HG02884 (cell line): ENCODE data around the gene UST.
A peak's percentile ranks its signal among the peaks of the same experiment; 100 is the strongest.

Source experiments
- ATAC-seq: cut with Tn5 transposase; IDR thresholded peaks from one replicate; pipeline ENCODE4 v1.9.1; 2021; ENCODE audit warnings: mild to moderate bottlenecking, moderate library complexity; ENCODE audit not compliant: unreplicated experiment

The UST gene

DNA sequence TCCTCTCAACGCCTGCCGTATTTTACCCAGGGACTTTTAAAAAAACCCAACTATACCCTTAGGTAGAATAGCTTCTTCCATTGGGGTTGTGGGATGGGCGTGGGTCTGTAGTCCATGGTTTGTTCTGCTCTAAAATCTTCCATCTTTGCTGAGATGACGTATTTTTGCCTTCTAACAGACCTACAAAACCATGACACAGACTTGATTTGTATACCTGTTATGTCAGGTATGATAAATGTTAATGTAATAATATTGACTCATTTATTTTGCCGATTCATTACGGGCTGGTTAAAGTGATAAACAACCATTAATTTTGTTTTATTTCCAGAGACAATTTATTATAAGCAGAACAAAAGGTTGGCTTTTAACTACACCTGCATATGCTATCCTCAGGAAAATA is 48.7 kb downstream of the UST start:
- no peak for ATAC-seq

DNA sequence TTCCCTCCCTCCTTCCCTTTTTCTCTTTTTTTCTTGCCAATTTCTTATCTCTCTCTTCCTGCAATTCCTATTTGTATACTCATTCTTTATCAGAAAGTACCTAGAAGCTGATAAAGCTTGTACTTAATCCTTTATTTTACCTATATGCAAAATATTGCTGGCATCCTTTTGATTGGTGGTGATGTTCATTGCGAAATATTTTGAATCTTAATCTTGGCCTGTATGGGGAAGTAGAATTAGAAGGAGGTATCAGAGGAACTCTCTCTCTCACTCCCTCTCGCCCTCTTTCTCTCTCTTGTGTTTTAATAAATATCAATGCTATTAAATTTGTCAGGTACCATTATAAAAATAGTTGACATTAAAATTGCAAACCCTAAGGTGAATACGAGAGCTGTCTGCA is 52.8 kb downstream of the UST start:
- no peak for ATAC-seq

DNA sequence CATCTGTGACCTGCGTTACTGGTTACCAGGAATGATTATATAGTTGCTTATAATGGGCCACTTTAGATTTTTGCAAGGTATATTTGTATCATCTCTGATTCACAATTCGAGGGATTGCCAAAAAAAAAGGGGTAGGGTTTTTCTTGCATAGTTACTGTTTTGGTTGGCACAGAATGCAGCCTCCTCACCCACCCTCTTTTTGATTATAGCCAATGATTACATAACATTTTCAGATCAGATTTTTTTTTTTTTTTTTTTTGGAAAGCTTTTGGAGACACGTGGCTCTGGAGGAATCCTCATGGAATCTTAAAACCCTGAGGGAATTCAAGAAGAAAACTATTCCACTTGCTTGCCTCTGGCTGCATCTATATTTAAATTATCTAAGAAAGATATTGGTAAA is 53.7 kb downstream of the UST start:
- ATAC-seq, result no peak

DNA sequence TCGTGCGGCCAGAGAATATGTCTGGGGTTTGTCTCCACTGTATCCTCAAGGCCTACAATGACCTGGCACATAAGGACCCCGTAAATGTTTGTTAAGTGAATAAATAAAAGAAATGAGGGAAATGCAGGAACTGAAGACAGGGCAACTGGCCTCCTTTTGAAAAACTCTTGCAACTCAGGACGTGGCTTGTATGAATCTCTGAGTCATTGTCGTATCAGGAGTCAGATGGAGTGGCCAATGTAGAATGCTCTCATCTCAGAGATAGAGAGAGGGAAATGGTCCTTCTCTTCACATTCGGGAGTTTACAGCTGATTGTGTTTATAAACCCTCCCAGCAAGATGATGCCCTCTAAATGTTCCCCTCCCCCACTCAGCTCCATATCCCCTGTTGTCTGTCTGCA is 57.1 kb downstream of the UST start:
- no peak for ATAC-seq

DNA sequence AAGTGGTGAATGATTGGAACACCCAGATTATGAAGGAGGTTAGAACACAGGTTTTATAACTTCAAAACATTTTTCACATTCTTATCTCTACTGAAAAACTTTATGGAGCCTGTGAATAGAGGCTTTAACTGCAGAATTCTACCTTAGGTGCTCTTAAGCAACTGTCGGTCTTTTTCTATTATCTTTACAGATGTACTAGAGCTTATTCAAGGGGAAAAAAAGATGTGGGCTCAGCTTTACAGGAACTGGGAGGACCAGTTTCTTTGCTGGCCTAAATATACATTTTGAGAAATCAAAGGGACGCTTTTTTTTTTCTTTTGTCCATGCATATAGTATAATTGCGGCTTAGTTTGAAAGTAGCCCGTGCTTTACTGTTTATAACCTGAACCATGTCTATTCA is 58.9 kb downstream of the UST start:
- no peak for ATAC-seq

DNA sequence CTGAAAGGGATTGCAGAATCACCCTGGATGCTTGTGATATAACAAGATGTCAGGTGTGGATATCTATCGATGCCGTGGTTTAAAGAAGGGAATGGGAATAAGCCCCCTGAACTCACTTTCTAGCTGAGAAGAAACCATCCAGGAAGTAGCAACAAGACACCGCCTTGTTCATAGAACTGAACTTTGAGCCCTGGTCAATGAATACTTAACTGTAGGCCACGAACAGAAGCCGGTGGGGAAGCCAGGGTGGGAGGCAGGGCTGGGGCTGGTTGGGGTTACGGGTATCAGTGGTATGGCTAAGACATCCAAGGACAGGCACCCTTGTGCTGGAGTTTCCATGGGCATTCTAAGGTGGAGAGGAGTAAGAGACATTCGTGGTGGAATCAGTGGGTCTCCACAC is 61.0 kb downstream of the UST start:
- ATAC-seq, result no peak

DNA sequence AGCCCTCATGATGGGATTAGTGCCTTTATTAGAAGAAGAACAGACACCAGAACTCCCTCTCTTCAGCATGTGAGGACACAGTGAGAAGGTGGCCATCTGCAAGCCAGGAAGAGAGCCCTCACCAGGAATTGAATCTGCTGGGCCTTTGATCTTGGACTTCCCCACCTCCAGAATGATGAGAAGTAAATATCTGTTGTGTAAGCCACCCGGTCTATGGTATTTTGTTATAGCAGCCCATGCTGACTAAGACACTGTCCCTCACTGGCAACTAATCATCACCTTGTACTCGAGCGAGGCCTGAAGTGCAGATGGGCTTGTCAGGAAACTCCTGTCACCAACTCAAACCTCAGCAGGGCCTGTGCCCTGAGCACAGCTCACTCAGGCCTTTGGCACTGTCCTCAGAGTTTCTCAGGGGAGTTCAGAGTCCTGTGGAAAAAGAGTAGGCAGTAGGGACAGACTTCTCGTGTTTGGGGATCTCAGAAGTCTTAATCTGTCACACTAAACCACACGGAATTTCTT is 62.0 kb downstream of the UST start:
- ATAC-seq, result no peak

DNA sequence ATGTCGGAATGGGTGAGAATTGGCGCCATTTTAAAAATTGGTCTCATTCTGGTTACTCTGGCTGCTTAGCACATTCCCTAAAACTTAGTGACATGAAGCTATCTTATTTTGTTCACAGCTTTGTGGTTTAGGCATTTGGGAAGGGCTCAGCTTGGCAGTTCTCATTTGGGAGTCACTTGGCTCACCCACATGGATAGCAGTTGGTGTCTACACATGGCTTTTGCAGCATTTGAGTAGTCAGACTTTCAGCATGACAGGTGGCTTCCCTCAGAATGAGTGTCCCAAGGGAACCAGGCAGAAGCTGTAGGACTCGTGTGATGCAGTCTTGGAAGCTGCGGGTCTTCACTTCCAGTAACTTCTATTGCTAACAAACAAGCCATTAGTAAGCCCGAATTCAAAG is 64.6 kb downstream of the UST start:
- no peak for ATAC-seq

DNA sequence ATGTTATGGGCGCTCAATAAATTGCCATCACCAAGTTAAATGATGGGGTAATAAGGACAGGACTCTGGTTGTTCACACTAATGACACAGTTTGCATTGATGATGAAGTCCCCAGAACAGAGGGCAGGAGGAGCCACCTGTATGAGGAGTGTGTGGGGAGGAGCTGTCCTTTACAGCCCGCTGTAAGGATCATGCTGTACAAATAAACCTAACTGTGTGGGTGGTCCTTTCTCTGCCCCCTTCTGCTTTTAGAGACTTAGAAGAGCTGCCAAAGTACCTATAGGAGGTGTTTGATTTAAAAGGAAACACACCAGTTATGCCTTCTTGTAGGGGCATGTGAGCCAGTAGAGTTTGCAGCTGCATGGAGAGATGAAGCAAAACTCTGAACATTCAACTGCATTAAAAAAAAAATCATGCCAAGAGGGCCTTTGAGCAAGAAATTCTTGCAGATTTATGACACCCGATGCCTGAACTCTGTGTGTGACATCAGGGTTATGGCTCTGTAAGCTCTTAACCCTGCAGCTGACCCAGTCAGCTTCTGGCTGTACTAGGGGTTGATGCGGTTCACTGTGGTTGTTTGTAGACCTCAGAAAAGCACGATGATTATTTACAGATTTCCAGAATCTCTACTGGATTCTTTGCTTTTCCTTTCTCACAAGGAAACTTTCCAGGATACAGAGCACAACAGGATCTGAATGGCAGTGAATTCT is 67.4 kb downstream of the UST start:
- ATAC-seq, result no peak

DNA sequence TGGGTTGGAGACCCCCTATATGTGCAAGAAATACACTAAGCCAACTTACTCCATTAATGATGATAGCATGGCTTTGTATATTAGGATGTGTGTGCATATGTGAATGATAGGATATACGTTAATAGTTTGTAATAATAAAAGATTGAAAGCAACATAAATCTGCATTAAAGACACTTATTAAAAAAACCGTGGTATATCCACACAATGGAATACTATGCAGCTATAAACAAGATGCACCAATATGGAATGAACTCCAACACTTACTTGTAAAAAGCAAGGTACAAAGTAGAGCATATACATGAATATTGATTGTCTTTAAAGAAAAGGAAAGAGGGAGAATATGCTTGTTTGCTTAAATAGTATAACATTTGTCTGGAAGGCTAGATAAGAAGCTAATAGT is 68.0 kb downstream of the UST start:
- ATAC-seq, result no peak

DNA sequence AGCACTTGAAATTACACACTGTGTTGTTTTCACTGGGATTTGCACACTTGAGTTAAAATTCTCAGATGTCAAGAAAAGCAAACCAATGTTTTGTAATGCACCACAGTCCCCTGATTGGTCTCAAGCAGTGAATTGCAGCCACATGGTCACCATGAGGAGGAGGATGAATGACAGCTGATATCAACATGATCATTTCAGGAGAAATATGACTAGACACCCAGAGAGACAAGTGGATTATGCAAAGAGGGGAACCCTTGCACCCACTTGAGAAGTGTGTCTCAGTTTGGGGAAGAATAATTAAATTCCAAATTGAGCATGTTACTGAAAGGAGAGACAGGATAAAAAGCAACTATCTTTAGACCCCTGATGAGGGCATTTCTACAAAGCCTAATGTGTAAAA is 69.3 kb downstream of the UST start:
- ATAC-seq, result no peak

DNA sequence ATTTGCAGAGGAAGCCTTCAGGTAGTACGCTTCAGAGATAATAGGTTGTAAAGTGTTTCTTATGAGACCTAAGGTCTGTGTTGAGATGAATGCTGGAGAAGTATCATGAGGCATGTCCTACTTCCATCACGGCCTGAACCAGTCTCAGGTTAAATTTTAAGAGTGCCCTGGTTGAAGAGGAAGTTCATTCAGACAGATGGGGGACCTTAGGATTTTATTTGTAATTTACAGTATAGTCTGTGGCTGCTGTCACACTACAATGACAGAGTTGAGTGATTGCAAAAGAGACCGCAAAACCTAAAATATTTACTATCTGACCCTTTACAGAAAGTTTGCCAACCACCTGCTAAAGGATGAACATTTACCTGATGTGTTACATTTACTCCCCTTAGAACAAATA is 70.9 kb downstream of the UST start:
- no peak for ATAC-seq

DNA sequence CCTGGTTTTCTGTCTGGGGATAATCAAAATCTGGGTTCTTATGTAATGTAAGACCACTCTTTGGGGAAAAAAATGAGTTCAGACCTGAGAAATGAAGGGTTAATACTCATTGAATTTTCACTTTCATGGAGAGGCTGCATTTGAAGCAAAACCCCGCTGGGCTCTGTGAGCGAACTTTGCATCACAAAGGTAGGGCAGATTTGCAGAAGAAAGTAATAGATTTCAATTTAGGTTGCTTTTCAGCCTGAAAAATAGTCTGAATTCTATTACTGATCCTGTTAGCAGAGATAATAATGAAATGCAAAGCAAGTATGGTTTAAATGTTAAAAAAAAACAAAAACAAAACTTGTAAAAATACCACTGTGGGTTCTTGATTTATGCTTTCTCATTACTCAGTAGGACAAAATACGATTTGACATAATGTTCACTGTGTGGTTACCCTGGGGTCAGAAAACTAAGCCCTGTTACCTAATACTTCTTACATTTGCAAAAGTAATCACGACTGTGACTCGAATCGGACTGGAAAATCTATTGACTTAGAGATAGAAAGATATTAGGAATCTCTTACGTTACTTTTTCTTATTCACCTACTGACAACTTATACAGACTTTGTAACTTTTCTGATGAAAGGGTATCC is 72.2 kb downstream of the UST start:
- ATAC-seq, result no peak

DNA sequence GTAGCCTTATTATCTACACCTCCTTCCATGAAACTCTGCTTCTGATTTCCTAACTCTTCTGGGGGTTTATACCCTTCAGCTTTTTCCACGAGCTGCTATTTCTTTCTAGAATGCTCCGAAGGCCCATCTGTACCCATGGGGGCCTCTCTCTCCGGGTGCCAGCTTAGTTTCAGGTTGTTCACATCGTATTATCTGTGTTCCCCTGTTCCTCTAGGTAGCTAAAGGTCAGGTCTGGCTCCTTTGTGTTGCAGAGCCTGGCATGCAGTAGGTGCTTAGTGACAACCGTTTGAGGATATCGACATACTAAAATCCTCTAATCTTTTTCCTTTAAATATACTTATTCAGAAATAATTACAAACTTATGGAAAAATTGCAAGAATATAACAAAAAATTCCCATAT is 73.0 kb downstream of the UST start:
- no peak for ATAC-seq

DNA sequence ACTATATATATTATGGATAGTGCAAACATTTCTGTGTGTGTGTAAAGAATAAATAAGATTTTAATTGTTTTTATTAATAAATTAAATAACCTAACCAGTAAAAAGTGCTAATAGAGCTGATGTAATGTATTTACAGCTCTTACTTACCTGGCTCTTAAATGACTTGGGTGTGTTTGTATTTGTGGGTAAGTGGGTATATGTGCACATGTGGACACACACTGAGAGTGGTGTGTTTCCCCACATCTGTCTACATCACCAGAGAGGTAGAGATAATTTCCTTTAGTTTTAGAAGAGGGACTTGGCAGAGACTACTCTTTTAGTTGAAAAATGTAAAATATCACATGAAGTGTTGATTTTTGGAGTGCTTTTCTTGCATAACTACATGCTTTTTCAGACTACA is 76.0 kb downstream of the UST start:
- no peak for ATAC-seq

DNA sequence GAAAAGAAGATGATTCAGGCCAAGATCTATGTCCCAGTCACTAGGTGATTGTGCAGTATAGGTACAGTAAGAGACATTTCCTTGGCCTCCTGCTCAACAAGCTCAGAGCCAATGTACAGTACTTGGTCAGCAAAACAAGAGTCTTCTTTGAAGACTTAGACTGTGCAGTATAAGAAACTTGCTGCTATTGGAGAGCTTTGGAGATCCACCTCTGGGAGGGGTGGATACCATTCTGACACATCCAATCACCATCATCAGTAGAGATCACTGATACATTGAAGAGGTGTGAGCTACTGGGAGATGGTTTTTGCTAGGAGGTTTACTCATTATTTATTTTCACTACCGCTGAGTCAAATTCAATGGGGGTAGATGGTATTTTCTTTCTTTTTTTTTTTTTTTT is 77.5 kb downstream of the UST start:
- ATAC-seq, result no peak

DNA sequence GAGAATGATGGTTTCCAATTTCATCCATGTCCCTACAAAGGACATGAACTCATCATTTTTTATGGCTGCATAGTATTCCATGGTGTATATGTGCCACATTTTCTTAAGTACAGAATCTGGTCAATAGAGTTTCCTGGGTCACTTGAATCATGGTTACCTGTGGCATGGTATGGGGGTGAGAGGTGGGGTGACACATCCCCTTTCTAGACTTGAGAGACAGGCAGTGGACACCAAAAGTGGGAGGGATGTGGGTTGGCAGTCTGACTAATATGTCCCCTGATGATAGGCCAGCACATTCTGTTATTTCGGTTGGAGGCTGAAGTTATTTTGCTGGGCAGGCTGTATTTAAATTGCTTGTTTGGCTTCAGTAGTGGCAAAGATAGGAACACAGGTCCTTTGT is 78.1 kb downstream of the UST start:
- ATAC-seq, result no peak

DNA sequence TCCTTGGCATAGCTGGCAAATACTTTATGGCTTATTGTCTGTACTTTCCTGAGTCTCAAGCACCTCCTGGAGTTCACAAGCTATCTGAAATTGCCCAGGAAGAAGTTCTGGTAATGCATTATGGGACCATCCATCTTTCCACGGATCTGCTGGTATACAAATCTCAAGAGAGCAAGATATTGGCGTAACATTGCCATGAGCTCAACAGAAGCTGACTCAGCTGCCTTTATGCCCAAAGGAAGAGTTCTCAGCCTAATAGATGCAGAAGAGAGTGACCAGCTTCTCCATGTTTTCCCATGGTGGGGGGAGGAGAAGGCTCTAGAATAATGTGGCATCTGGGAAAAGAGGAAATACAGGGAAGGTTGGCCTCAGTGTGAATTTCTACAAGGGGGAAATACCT is 78.7 kb downstream of the UST start:
- no peak for ATAC-seq

DNA sequence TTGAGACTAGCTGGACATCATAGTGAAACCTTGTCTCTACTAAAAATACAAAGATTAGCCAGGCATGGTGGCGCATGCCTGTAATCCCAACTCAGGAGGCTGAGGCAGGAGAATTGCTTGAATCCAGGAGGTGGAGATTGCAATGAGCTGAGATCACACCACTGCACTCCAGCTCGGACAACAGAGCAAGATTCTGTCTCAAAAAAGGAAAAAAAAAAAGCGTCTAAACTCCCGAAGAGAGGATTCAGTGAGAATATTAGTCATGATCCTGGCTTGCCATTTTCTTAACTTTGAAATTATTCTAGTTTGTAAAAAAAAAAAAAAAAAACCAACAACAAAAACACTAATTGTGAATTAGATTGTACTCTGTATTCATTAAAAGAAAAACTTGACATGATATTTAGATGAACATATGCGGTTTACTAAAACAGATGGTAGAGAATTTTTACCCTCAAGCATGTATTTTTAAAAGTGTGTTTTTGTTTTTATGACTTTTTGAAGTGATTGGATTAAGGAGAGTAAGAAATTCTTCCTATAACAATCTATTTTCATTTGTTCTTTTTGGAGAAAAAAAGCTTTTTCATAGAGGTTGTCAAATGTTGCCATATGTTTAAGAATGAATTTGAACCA is 80.7 kb downstream of the UST start:
- ATAC-seq, result no peak

DNA sequence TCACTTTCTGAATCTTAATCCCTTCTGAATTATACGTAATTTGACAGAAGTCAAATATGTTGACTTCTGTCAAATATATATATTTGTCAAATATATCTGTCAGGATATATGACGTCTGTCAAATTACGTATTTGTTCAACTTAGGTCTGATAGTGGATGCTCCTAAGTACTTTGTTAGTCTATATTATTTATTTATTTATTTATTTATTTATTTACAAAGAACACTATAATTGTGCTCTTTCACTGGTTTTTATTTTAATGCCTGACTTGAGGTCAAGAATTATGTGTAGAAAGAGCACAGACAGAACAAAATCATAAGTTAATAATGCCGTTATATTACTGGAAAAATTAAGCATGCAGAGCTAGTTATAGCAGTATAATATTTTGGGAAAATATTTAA is 81.2 kb downstream of the UST start:
- no peak for ATAC-seq

DNA sequence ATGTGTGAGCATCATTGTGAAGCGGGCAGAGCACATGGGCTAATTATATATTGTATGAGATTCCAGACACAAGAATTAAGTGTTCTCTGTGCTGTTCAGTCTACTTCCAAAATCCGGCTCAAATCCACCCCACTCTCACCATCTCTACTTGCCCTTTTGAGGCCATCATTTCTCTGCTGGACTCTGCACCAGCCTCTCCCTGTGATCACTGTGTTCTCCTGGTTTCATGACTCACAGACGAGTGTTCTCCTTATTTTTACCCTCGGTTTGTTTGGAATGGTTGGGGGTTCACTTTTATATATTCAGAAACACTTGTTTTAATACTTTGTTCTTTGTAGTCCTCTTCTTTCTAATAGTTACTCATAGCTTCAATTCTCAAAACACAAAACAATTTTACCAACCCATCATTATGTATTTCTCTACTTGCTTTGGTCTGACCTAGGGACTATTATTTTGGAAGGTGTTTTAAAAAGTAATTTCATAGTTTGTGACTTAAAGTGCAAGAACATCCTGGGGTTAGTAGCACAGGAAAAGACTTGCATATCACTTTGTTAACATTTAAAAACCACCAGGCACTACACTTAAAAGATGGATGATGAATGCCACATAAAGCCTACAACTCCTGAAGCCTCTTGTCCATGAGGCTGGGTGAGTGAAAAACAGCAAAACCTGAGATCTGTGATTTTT is 82.7 kb downstream of the UST start:
- no peak for ATAC-seq

DNA sequence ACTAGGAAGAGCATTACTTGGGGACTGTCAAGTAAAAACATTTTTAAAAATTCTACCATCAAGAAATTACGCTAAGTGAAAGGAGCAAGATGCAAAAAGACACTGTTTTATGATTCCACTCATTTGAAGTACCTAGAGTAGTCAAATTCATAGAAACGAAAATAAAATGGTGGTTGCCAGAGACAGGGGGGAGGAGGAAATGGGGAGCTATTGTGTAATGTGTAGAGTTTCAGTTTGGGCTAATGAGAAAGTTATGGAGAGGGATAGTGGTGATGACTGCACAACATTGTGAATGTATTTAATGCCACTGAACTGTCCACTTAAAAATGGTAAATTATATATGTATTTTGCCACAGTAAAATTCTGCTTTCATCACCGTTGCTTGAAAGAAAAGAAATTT is 83.8 kb downstream of the UST start:
- ATAC-seq, result peak; percentile 59
